Measurements from ENCODE around the gene MRFAP1L1.

Gene MRFAP1L1

GRCh38 chr4:6715704-6716017, 6.0 kb upstream of the MRFAP1L1 start:
- DNase-seq = no peak

- no peak for DNase-seq
Observed at GRCh38 chr4:6714954-6715353, 5.3 kb upstream of the MRFAP1L1 start.

- DNase-seq = no peak
Observed at GRCh38 chr4:6710996-6711395, 1.3 kb upstream of the MRFAP1L1 start.

- no peak for DNase-seq
Observed at GRCh38 chr4:6710282-6710681, 617 bp upstream of the MRFAP1L1 start.

GRCh38 chr4:6706173-6706572, 3.5 kb downstream of the MRFAP1L1 start:
- no peak for DNase-seq

GRCh38 chr4:6705646-6706045, 4.0 kb downstream of the MRFAP1L1 start:
- DNase-seq = no peak

GRCh38 chr4:6703786-6704185, 5.9 kb downstream of the MRFAP1L1 start:
- no peak for DNase-seq

GRCh38 chr4:6702761-6703160, 6.9 kb downstream of the MRFAP1L1 start:
- DNase-seq = no peak

- peak; percentile 49 for DNase-seq
Observed at GRCh38 chr4:6701371-6701770, 8.3 kb downstream of the MRFAP1L1 start.

- DNase-seq = no peak
Observed at GRCh38 chr4:6699903-6700302, 9.8 kb downstream of the MRFAP1L1 start.

- DNase-seq = no peak
Observed at GRCh38 chr4:6699388-6699787, 10.3 kb downstream of the MRFAP1L1 start.

GRCh38 chr4:6697131-6697530, 12.5 kb downstream of the MRFAP1L1 start:
- DNase-seq = no peak

GRCh38 chr4:6696611-6697010, 13.1 kb downstream of the MRFAP1L1 start:
- DNase-seq = peak; percentile 40

- peak; percentile 60 for DNase-seq
Observed at GRCh38 chr4:6695660-6696610, 13.7 kb downstream of the MRFAP1L1 start.

GRCh38 chr4:6694177-6694901, 15.3 kb downstream of the MRFAP1L1 start:
- DNase-seq = no peak

GRCh38 chr4:6693231-6694176, 16.2 kb downstream of the MRFAP1L1 start, which contains the start of gene S100P:
Gene S100P, plus strand, starts transcription at chr4:6693878. Its CDS starts 55 bp downstream, at chr4:6693933.
- no peak for DNase-seq

- no peak for DNase-seq
Observed at GRCh38 chr4:6692806-6693205, 16.9 kb downstream of the MRFAP1L1 start.

GRCh38 chr4:6692379-6692778, 17.3 kb downstream of the MRFAP1L1 start:
- no peak for DNase-seq

GRCh38 chr4:6689506-6689960, 20.1 kb downstream of the MRFAP1L1 start:
- DNase-seq = no peak

GRCh38 chr4:6688879-6689505, 20.7 kb downstream of the MRFAP1L1 start:
- DNase-seq = peak; percentile 69

- DNase-seq = peak; percentile 16
Observed at GRCh38 chr4:6687947-6688878, 21.5 kb downstream of the MRFAP1L1 start.
